Right lobe of liver (tissue), 4 donors: Measurements from ENCODE around the gene TRMT11.
A peak's percentile ranks its signal among the peaks of the same experiment; 100 is the strongest.

ENCODE experiments used
- POLR2A ChIP-seq: fragments of 450-650 bp; IDR thresholded peaks from one replicate; pipeline ENCODE4 v1.6.1; 2017; ENCODE audit warnings: antibody characterized with exemption, mild to moderate bottlenecking
- TF ChIP-seq, protein P1 (sequence below), 4 donors: fragments of 200-600 bp in 3 of 4; fragments of 450-650 bp in 1 of 4; IDR thresholded peaks; one replicate each; pipeline versions ENCODE4 v1.5.1 to v1.8.0; 2016 to 2022; ENCODE audit warnings: antibody characterized with exemption in 4 of 4, mild to moderate bottlenecking in 2 of 4
- donor health status: DM: no; HTN: no; CAD: no.
- donor health status: DM: no; HTN: no; CAD: no.
- donor health status: DM: no; HTN: yes; CAD: no.

DNA sequence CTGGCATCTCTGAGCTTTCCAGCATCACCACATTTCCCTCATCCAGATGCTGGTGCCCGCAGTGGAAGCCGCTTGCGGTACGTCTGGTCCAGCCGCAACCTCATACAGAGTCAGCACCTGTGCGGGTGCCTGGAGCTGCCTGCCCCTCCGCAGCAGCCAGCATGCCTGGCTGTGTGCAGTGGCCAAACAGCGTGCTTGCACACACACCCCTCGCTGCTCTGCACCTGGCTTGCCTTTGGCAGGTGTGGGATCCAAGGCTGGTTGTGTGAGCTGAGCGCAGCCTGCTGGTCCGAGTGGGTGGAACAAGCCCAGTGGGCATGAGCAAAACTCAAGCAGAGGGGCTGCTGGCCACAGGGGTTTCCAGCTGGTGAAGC, 32.9 kb upstream of the TRMT11 start:
- TF ChIP-seq, protein P1, sequence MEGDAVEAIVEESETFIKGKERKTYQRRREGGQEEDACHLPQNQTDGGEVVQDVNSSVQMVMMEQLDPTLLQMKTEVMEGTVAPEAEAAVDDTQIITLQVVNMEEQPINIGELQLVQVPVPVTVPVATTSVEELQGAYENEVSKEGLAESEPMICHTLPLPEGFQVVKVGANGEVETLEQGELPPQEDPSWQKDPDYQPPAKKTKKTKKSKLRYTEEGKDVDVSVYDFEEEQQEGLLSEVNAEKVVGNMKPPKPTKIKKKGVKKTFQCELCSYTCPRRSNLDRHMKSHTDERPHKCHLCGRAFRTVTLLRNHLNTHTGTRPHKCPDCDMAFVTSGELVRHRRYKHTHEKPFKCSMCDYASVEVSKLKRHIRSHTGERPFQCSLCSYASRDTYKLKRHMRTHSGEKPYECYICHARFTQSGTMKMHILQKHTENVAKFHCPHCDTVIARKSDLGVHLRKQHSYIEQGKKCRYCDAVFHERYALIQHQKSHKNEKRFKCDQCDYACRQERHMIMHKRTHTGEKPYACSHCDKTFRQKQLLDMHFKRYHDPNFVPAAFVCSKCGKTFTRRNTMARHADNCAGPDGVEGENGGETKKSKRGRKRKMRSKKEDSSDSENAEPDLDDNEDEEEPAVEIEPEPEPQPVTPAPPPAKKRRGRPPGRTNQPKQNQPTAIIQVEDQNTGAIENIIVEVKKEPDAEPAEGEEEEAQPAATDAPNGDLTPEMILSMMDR (IDR thresholded peaks at IDR 0.05): peak in 3 of 4 donors; percentile 20 to 53 (median 35)
- TF ChIP-seq POLR2A: no peak
